Liver (tissue), 9 donors: Measurements from ENCODE around the gene IPP. TPM values are rescaled to one million over a fixed set of nuclear protein-coding genes. Genes with fewer than 3 reads are reported as not detected.

Source experiments
- DNase-seq: peaks from one replicate; pipeline ENCODE4 v3.0.0-alpha.2; 2017; ENCODE audit warnings: low spot score
- H3K27ac ChIP-seq, 2 donors: one replicate each; pipeline ENCODE4 v1.7.0; 2013; ENCODE audit warnings: inconsistent platforms in 2 of 2, low read length in 2 of 2, control low read depth in 1 of 2, low read depth in 1 of 2, mild to moderate bottlenecking in 1 of 2
- H3K27me3 ChIP-seq, 4 donors: one replicate each; pipeline versions ENCODE4 v1.6.1 to v1.7.0; 2013; ENCODE audit warnings: low read length in 3 of 4, inconsistent platforms in 1 of 4, mild to moderate bottlenecking in 1 of 4, moderate library complexity in 1 of 4; ENCODE audit not compliant: control insufficient read depth in 4 of 4, insufficient read depth in 4 of 4
- H3K36me3 ChIP-seq, 4 donors: one replicate each; pipeline versions ENCODE4 v1.6.1 to v1.7.0; 2013; ENCODE audit warnings: low read length in 3 of 4, mild to moderate bottlenecking in 3 of 4, low read depth in 1 of 4, moderate library complexity in 1 of 4; ENCODE audit not compliant: control insufficient read depth in 4 of 4, insufficient read depth in 3 of 4
- H3K4me1 ChIP-seq, 4 donors: one replicate each; pipeline versions ENCODE4 v1.6.1 to v1.7.0; 2013; ENCODE audit warnings: low read length in 3 of 4, mild to moderate bottlenecking in 3 of 4, moderate library complexity in 1 of 4; ENCODE audit not compliant: control insufficient read depth in 4 of 4, insufficient read depth in 4 of 4
- H3K4me3 ChIP-seq, 3 donors: one replicate each; pipeline versions ENCODE4 v1.6.1 to v1.7.0; 2013; ENCODE audit warnings: low read length in 3 of 3, control low read depth in 1 of 3, low read depth in 1 of 3, mild to moderate bottlenecking in 1 of 3
- H3K9ac ChIP-seq, 2 donors: one replicate each; pipeline ENCODE4 v1.7.0; 2013; ENCODE audit warnings: low read length in 2 of 2, mild to moderate bottlenecking in 2 of 2, moderate library complexity in 2 of 2, control low read depth in 1 of 2, low read depth in 1 of 2
- H3K9me3 ChIP-seq, 4 donors: one replicate each; pipeline versions ENCODE4 v1.6.1 to v1.7.0; 2013; ENCODE audit warnings: low read length in 3 of 4; ENCODE audit not compliant: control insufficient read depth in 4 of 4
- CTCF ChIP-seq: fragments of 150-350 bp; IDR thresholded peaks from 2 replicates; pipeline ENCODE4 v1.5.1; 2017; ENCODE audit warnings: improper control_type of control experiment, low read depth, low read length; ENCODE audit not compliant: missing input control
- EGR1 ChIP-seq, 2 donors: IDR thresholded peaks; 2 replicates each; pipeline ENCODE4 v1.6.1; 2016 to 2018; ENCODE audit warnings: antibody characterized with exemption in 2 of 2, low read depth in 2 of 2
- FOXA1 ChIP-seq: IDR thresholded peaks from 2 replicates; pipeline ENCODE4 v1.6.1; 2016; ENCODE audit warnings: antibody characterized with exemption
- FOXA2 ChIP-seq: IDR thresholded peaks from 2 replicates; pipeline ENCODE4 v1.6.1; 2016; ENCODE audit warnings: antibody characterized with exemption
- GABPA ChIP-seq, 2 donors: IDR thresholded peaks in 1 of 2; conservative IDR thresholded peaks in 1 of 2; 2 replicates each; pipeline ENCODE4 v1.6.1; 2016; ENCODE audit warnings: antibody characterized with exemption in 2 of 2, mild to moderate bottlenecking in 1 of 2, moderate library complexity in 1 of 2
- HNF4A ChIP-seq, 2 donors: conservative IDR thresholded peaks; 2 replicates each; pipeline ENCODE4 v1.6.1; 2016; ENCODE audit warnings: antibody characterized with exemption in 2 of 2, mild to moderate bottlenecking in 2 of 2
- HNF4G ChIP-seq: IDR thresholded peaks from 2 replicates; pipeline ENCODE4 v1.6.1; 2016; ENCODE audit warnings: antibody characterized with exemption
- JUND ChIP-seq, 2 donors: IDR thresholded peaks; 2 replicates each; pipeline ENCODE4 v1.6.1; 2016; ENCODE audit warnings: antibody characterized with exemption in 2 of 2
- NR2F2 ChIP-seq: IDR thresholded peaks from 2 replicates; pipeline ENCODE4 v1.6.1; 2016; ENCODE audit warnings: antibody characterized with exemption
- RAD21 ChIP-seq, 2 donors: IDR thresholded peaks; 2 replicates each; pipeline ENCODE4 v1.6.1; 2016; ENCODE audit warnings: antibody characterized with exemption in 2 of 2, mild to moderate bottlenecking in 2 of 2
- REST ChIP-seq: IDR thresholded peaks from 2 replicates; pipeline ENCODE4 v1.6.1; 2016; ENCODE audit warnings: antibody characterized with exemption, mild to moderate bottlenecking
- RXRA ChIP-seq, 2 donors: IDR thresholded peaks; 2 replicates each; pipeline ENCODE4 v1.6.1; 2017 to 2018; ENCODE audit warnings: antibody characterized with exemption in 2 of 2, mild to moderate bottlenecking in 1 of 2
- SP1 ChIP-seq: IDR thresholded peaks from 2 replicates; pipeline ENCODE4 v1.6.1; 2018; ENCODE audit warnings: antibody characterized with exemption, mild to moderate bottlenecking
- TAF1 ChIP-seq: conservative IDR thresholded peaks from 2 replicates; pipeline ENCODE4 v1.6.1; 2016; ENCODE audit warnings: antibody characterized with exemption, mild to moderate bottlenecking
- YY1 ChIP-seq: IDR thresholded peaks from 2 replicates; pipeline ENCODE4 v1.6.1; 2016; ENCODE audit warnings: antibody characterized with exemption, mild to moderate bottlenecking
- ZBTB33 ChIP-seq: IDR thresholded peaks from 2 replicates; pipeline ENCODE4 v1.6.1; 2016; ENCODE audit warnings: antibody characterized with exemption
- WGBS: extraction: QIAGEN DNeasy Blood & Tissue Kit; methylation state at CpG from one replicate; pipeline ENCODE4 v1.1.7; 2013; 5-methylcytosine and 5-hydroxymethylcytosine counted together
- polyA plus RNA-seq, 2 donors: library from polyadenylated mRNA; stranded (reverse) in 1 of 2; unstranded in 1 of 2; fragments of 200-250 nt in 1 of 2; fragments of >200 nt in 1 of 2; fragmentation: Nextera tagmentation in 1 of 2; extraction: Ambion mirVana in 1 of 2; gene quantifications; one replicate each; pipeline versions ENCODE4 v1.2.1 to v1.2.3, GENCODE V29; 2013 to 2015
- total RNA-seq, 2 donors: library from RNA; depleted of rRNA; stranded (reverse); fragments of >200 nt; gene quantifications; one replicate each; pipeline ENCODE4 v1.2.3, GENCODE V29; 2014
- TF ChIP-seq, protein P1 (sequence below): IDR thresholded peaks from 2 replicates; pipeline ENCODE4 v1.6.1; 2016; ENCODE audit warnings: antibody characterized with exemption
- TF ChIP-seq, protein P2 (sequence below): IDR thresholded peaks from 2 replicates; pipeline ENCODE4 v1.6.1; 2016; ENCODE audit warnings: antibody characterized with exemption
- donor health status: healthy.
- donor health status: healthy.
- donor health status: healthy.
- donor health status: healthy.
- donor health status: healthy.

IPP gene
- total RNA-seq (1 to 10 TPM; 5.9 to 6.7 TPM), polyA plus RNA-seq (1 to 10 TPM; 2.7 to 5.2 TPM)

DNA sequence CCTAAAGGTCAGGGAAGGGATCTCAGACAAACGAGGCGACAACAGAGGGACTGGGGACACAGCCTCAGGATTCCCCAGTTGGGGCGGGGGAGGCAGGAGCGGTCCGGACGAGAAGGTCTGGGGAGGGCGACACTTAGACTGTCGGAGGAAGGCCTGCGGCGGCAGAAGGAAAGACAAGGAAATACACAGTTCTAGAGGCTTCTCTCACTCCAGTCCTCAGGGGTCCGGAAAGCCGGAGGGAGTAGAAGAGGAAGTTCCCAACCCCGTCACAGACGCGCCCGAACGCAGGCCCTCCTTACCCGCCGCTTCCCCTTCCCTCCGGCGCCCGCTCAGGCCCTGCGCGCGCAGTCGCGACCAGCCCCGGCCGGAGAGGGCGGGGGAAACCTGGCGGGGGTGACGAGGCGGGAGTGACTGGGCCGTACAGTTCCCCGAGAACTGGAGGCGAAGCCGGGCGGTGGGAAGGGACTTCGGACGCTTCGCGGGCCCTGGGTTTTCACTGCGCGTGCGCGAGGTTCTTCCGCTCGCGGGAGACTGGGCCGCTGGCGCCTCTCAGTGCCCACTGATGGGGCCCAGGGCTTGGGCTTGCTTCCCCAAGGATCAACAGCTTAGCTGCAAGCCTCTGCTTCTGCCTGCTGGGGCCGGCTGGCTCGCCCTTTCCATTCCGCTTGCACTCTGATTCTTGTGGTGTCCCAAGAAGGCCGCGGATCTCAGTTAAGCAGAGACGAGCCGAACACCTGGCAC is at the start of gene IPP:
Gene IPP (minus strand): TSS at position 356 of the 741 bp plus-strand sequence. CDS start 4,242 bp downstream, outside the sequence.
- Histone ChIP-seq H3K9me3 (peaks cover 0 to 2% (median 0%) of the 10 kb centered on the region in 4 donors), H3K9ac (peak within 1 kb of the TSS; percentile 80 to 96), H3K4me1 (peaks cover 0 to 4% (median 2%) of the 10 kb centered on the region in 4 donors), H3K27me3 (no peaks in the 10 kb centered on the region), H3K27ac (peak within 1 kb of the TSS; percentile 91 to 95), H3K4me3 (peak within 1 kb of the TSS; percentile 73 to 85 (median 80)), H3K36me3 (peaks cover 0 to 3% (median 0%) of the 10 kb centered on the region in 4 donors)
- TF ChIP-seq FOXA2 (no peak), TAF1 (peak; percentile 84), ZBTB33 (peak; percentile 95), HNF4G (peak; percentile 37), REST (no peak), YY1 (peak; percentile 82), RXRA (IDR thresholded peaks at IDR 0.05) (peak in 1 of 2 donors; percentile 44), SP1 (peak; percentile 76), JUND (IDR thresholded peaks at IDR 0.05) (peak in 1 of 2 donors; percentile 23), EGR1 (IDR thresholded peaks at IDR 0.05; ENCODE audit: low read depth in 2 of 2) (no peak), CTCF (peak; percentile 19), RAD21 (IDR thresholded peaks at IDR 0.05) (peak; percentile 67 to 70), FOXA1 (peak; percentile 30), GABPA (IDR thresholded peaks at IDR 0.05 in 1 of 2, conservative IDR thresholded peaks at IDR 0.05 in 1 of 2) (peak in 1 of 2 donors; percentile 56), HNF4A (conservative IDR thresholded peaks at IDR 0.05) (peak; percentile 62 to 79), NR2F2 (peak; percentile 46)
- TF ChIP-seq, protein P1, sequence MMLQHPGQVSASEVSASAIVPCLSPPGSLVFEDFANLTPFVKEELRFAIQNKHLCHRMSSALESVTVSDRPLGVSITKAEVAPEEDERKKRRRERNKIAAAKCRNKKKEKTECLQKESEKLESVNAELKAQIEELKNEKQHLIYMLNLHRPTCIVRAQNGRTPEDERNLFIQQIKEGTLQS, result no peak
- TF ChIP-seq, protein P2, sequence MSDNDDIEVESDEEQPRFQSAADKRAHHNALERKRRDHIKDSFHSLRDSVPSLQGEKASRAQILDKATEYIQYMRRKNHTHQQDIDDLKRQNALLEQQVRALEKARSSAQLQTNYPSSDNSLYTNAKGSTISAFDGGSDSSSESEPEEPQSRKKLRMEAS, result no peak
- DNase-seq, result peak; percentile 94
- WGBS, result under 1% methylated on average over 58 of the region's 58 CpGs
